HCT116 (cell line): ENCODE measurements around the gene KRI1. TPM values are rescaled to one million over a fixed set of nuclear protein-coding genes. Genes with fewer than 3 reads are reported as not detected.

Experiments used
- ATAC-seq: fragments of 200-7000 bp; cut with Tn5 transposase; 2 replicates; pipeline ENCODE4 v1.9.1; 2020; ENCODE audit warnings: mild to moderate bottlenecking, moderate library complexity
- BruUV-seq: library from RNA; stranded (reverse); fragments of 400-500 nt; replicated peaks from 2 replicates; lab custom pipeline; 2021; lab: Mats Ljungman, UMichigan
- CTCF ChIA-PET: fragments of 300-600 bp; sonication (Branson Sonifier 250); formaldehyde crosslinking; loops from one replicate; lab custom pipeline; 2021; ENCODE audit warnings: antibody characterized with exemption; lab: Charles Lee
- POLR2A ChIA-PET: fragments of 300-600, 350-600 bp; sonication (Branson Sonifier 250); formaldehyde crosslinking; loops from one replicate; lab custom pipeline; 2021; ENCODE audit warnings: antibody characterized with exemption; lab: Charles Lee
- RAD21 ChIA-PET, 2 experiments: fragments of 300-600 bp; sonication (Branson Sonifier 250); formaldehyde crosslinking; loops; one replicate each; lab custom pipeline; 2023; ENCODE audit warnings: low total read pairs in 2 of 2; ENCODE audit not compliant: uncharacterized antibody in 2 of 2, unreplicated experiment in 2 of 2, low non-redundant PET in 1 of 2; lab: Charles Lee
- DNase-seq: peaks from one replicate; pipeline ENCODE4 v3.0.0-alpha.2; 2010; ENCODE audit warnings: low read depth, low spot score
- H2AFZ ChIP-seq: fragments of 200-600 bp; shearing (Covaris generic), sonication (generic); 2 replicates; pipeline ENCODE4 v1.6.1; 2017; ENCODE audit warnings: low read depth, mixed run types, mixed read lengths, antibody characterized with exemption, low read length; ENCODE audit not compliant: poor library complexity, severe bottlenecking
- H3K27ac ChIP-seq: 2 replicates; pipeline ENCODE4 v1.5.1; 2012; ENCODE audit warnings: low read depth, low read length
- H3K27me3 ChIP-seq: fragments of 200-600 bp; sonication (generic); 2 replicates; pipeline ENCODE4 v1.6.1; 2016; ENCODE audit warnings: mixed run types, low read length, mixed read lengths; ENCODE audit not compliant: insufficient read depth
- H3K36me3 ChIP-seq, 2 experiments: fragments of 200-500 bp in 1 of 2; fragments of 200-600 bp in 1 of 2; sonication (Bioruptor generic) in 1 of 2; sonication (generic) in 1 of 2; 2 replicates each; pipeline versions ENCODE4 v1.5.1 to v1.6.1; 2014 to 2016; ENCODE audit warnings: low read length in 2 of 2, inconsistent platforms in 1 of 2, mixed read lengths in 1 of 2, mixed run types in 1 of 2; ENCODE audit not compliant: insufficient read depth in 2 of 2, control insufficient read depth in 1 of 2
- H3K4me1 ChIP-seq, 2 experiments: fragments of 200-600 bp in 1 of 2; sonication (generic) in 1 of 2; 2 replicates each; pipeline versions ENCODE4 v1.5.1 to v1.6.1; 2012 to 2017; ENCODE audit warnings: low read length in 2 of 2, inconsistent platforms in 1 of 2, mild to moderate bottlenecking in 1 of 2, mixed read lengths in 1 of 2, mixed run types in 1 of 2, moderate library complexity in 1 of 2; ENCODE audit not compliant: insufficient read depth in 2 of 2, control insufficient read depth in 1 of 2
- H3K4me2 ChIP-seq: fragments of 200-600 bp; sonication (generic); 2 replicates; pipeline ENCODE4 v1.6.1; 2017; ENCODE audit warnings: mixed run types, low read length, mixed read lengths
- H3K4me3 ChIP-seq, 2 experiments: fragments of 200-600 bp in 1 of 2; sonication (generic) in 1 of 2; replicated peaks in 1 of 2; 2 replicates each; pipeline ENCODE4 v1.5.1; 2011 to 2016; ENCODE audit warnings: low read length in 2 of 2, control low read depth in 1 of 2, low read depth in 1 of 2, mild to moderate bottlenecking in 1 of 2, mixed read lengths in 1 of 2, mixed run types in 1 of 2
- H3K79me2 ChIP-seq: fragments of 200-600 bp; sonication (generic); 2 replicates; pipeline ENCODE4 v1.6.1; 2017; ENCODE audit warnings: mild to moderate bottlenecking, mixed run types, low read length, moderate library complexity, mixed read lengths; ENCODE audit not compliant: insufficient read depth
- H3K9ac ChIP-seq: fragments of 200-600 bp; sonication (generic); 2 replicates; pipeline ENCODE4 v1.6.1; 2016; ENCODE audit warnings: low read length, mixed read lengths
- H3K9me2 ChIP-seq: fragments of 200-600 bp; sonication (generic), shearing (Covaris generic); 2 replicates; pipeline ENCODE4 v1.6.1; 2017; ENCODE audit warnings: mixed run types, mild to moderate bottlenecking, moderate library complexity; ENCODE audit not compliant: insufficient read depth
- H3K9me3 ChIP-seq, 2 experiments: fragments of 200-500 bp in 1 of 2; fragments of 200-600 bp in 1 of 2; sonication (Bioruptor generic) in 1 of 2; sonication (generic) in 1 of 2; 2 replicates each; pipeline ENCODE4 v1.6.1; 2014 to 2017; ENCODE audit warnings: low read length in 2 of 2, mixed read lengths in 2 of 2, inconsistent platforms in 1 of 2, low read depth in 1 of 2, mild to moderate bottlenecking in 1 of 2, mixed run types in 1 of 2, moderate library complexity in 1 of 2; ENCODE audit not compliant: control insufficient read depth in 1 of 2, insufficient read depth in 1 of 2
- H4K20me1 ChIP-seq: fragments of 200-600 bp; sonication (generic), shearing (Covaris generic); 2 replicates; pipeline ENCODE4 v1.6.1; 2017; ENCODE audit warnings: mixed run types, mild to moderate bottlenecking, moderate library complexity; ENCODE audit not compliant: insufficient read depth
- ATF3 ChIP-seq: IDR thresholded peaks from 2 replicates; pipeline ENCODE4 v1.6.1; 2012
- CBX3 ChIP-seq: IDR thresholded peaks from 2 replicates; pipeline ENCODE4 v1.6.1; 2012; ENCODE audit warnings: low read depth
- CEBPB ChIP-seq: IDR thresholded peaks from 2 replicates; pipeline ENCODE4 v1.6.1; 2012; ENCODE audit warnings: low read depth
- EGR1 ChIP-seq: IDR thresholded peaks from 2 replicates; pipeline ENCODE4 v1.6.1; 2012; ENCODE audit warnings: low read depth
- ELF1 ChIP-seq: IDR thresholded peaks from 2 replicates; pipeline ENCODE4 v1.6.1; 2012; ENCODE audit warnings: low read depth, borderline replicate concordance
- EZH2 ChIP-seq: fragments of 200-600 bp; sonication (generic); IDR thresholded peaks from 2 replicates; pipeline ENCODE4 v1.6.1; 2017; ENCODE audit warnings: antibody characterized with exemption, mixed run types
- FOSL1 ChIP-seq: IDR thresholded peaks from 2 replicates; pipeline ENCODE4 v1.6.1; 2012; ENCODE audit warnings: low read depth
- JUND ChIP-seq: IDR thresholded peaks from 2 replicates; pipeline ENCODE4 v1.6.1; 2012
- POLR2A ChIP-seq: IDR thresholded peaks from 2 replicates; pipeline ENCODE4 v1.7.0; 2011; ENCODE audit warnings: borderline replicate concordance; ENCODE audit not compliant: insufficient read depth, insufficient read length; ENCODE audit errors: extremely low read depth
- POLR2AphosphoS5 ChIP-seq: IDR thresholded peaks from 2 replicates; pipeline ENCODE4 v1.6.1; 2011; ENCODE audit warnings: mild to moderate bottlenecking, low read depth, low read length, moderate library complexity
- SIN3A ChIP-seq: IDR thresholded peaks from 2 replicates; pipeline ENCODE4 v1.6.1; 2012; ENCODE audit warnings: low read depth
- SRF ChIP-seq: IDR thresholded peaks from 2 replicates; pipeline ENCODE4 v1.6.1; 2012; ENCODE audit warnings: low read depth
- TCF7L2 ChIP-seq: IDR thresholded peaks from 2 replicates; pipeline ENCODE4 v1.7.0; 2011; ENCODE audit warnings: borderline replicate concordance, inconsistent platforms; ENCODE audit not compliant: insufficient read depth, insufficient read length; ENCODE audit errors: extremely low read depth
- YY1 ChIP-seq: IDR thresholded peaks from 2 replicates; pipeline ENCODE4 v1.6.1; 2011; ENCODE audit warnings: low read length, low read depth, moderate library complexity, mild to moderate bottlenecking; ENCODE audit not compliant: insufficient replicate concordance; ENCODE audit errors: extremely low read depth
- ZBTB33 ChIP-seq: IDR thresholded peaks from 2 replicates; pipeline ENCODE4 v1.6.1; 2011; ENCODE audit warnings: mild to moderate bottlenecking, low read length, moderate library complexity; ENCODE audit not compliant: insufficient replicate concordance; ENCODE audit errors: extremely low read depth
- ZFX ChIP-seq: fragments of 450-650 bp; IDR thresholded peaks from 2 replicates; pipeline ENCODE4 v1.6.1; 2017
- ZNF274 ChIP-seq: fragments of 200-500 bp; sonication (Bioruptor generic); IDR thresholded peaks from 2 replicates; pipeline ENCODE4 v1.6.1; 2014; ENCODE audit warnings: mild to moderate bottlenecking, low read depth, low read length, inconsistent platforms
- intact Hi-C: fragments of 100-400 bp; cut with micrococcal nuclease; formaldehyde crosslinking; loops from 2 replicates; pipeline ENCODE4 v1.10.0; 2022
- total RNA-seq: library from RNA; stranded (reverse); gene quantifications from one replicate; pipeline ENCODE4 v1.2.1, GENCODE V29; 2021; ENCODE audit not compliant: unreplicated experiment
- TF ChIP-seq, protein P1 (sequence below): IDR thresholded peaks from 2 replicates; pipeline ENCODE4 v1.6.1; 2012

KRI1 gene
- total RNA-seq, 1 experiment from 2014 or later = 44.0 TPM

- ChIA-PET POLR2A (interaction anchor here (1.0 kb wide), 1 partner anchor 57 kb away, joined by 4 read pairs; no protein-coding TSS in a partner anchor), CTCF (interaction anchor here (0.9 to 2.6 kb wide), 2 partner anchors 13 to 58 kb away, joined by 3 to 9 read pairs; no protein-coding TSS in a partner anchor), RAD21 (interaction anchor here in 1 of 2 experiments (0.7 kb wide), 1 partner anchor 81 kb away, joined by 3 read pairs; no protein-coding TSS in a partner anchor)
- H3K4me2 ChIP-seq = peak overlapping the region; percentile 87
- H3K27ac ChIP-seq = peak overlapping the region; percentile 67
- peak overlapping the region; percentile 78 for H3K9ac ChIP-seq
- no TSS peak for BruUV-seq
- no peaks in the 10 kb centered on the region for H3K27me3 ChIP-seq
- intact Hi-C loops = no loop called here
- peaks cover 6% of the 10 kb centered on the region; the same call in 1 of the 2 replicates for H3K9me2 ChIP-seq
- peak overlapping the region; percentile 76 to 86 for H3K4me3 ChIP-seq
- no peaks in the 10 kb centered on the region for H4K20me1 ChIP-seq
- peaks cover 0 to 12% of the 10 kb centered on the region in 2 experiments; a peak in 1 of 4 replicates for H3K4me1 ChIP-seq
- DNase-seq (no peak), ATAC-seq (no peak)
- peaks cover 4% of the 10 kb centered on the region; the same call in 1 of the 2 replicates for H3K79me2 ChIP-seq
- TF ChIP-seq ATF3 (no peak), POLR2A (no peak), ZFX (no peak), YY1 (no peak), CEBPB (no peak), ZBTB33 (no peak), CBX3 (no peak), SIN3A (no peak), POLR2AphosphoS5 (no peak), ELF1 (no peak), EZH2 (no peak), FOSL1 (no peak), EGR1 (no peak), SRF (no peak), ZNF274 (no peak), TCF7L2 (no peak), JUND (no peak)
- TF ChIP-seq, protein P1, sequence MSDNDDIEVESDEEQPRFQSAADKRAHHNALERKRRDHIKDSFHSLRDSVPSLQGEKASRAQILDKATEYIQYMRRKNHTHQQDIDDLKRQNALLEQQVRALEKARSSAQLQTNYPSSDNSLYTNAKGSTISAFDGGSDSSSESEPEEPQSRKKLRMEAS = no peak
- peaks cover 3% of the 10 kb centered on the region in 2 experiments; a peak in 1 of 4 replicates for H3K36me3 ChIP-seq
- H2AFZ ChIP-seq = no peak overlapping the region
- no peaks in the 10 kb centered on the region for H3K9me3 ChIP-seq
These were observed 20.6 kb upstream of the KRI1 start for GRCh38 chr19:10586396-10586795.
